ENCODE results near the gene GAL3ST2.

The GAL3ST2 gene

DNA sequence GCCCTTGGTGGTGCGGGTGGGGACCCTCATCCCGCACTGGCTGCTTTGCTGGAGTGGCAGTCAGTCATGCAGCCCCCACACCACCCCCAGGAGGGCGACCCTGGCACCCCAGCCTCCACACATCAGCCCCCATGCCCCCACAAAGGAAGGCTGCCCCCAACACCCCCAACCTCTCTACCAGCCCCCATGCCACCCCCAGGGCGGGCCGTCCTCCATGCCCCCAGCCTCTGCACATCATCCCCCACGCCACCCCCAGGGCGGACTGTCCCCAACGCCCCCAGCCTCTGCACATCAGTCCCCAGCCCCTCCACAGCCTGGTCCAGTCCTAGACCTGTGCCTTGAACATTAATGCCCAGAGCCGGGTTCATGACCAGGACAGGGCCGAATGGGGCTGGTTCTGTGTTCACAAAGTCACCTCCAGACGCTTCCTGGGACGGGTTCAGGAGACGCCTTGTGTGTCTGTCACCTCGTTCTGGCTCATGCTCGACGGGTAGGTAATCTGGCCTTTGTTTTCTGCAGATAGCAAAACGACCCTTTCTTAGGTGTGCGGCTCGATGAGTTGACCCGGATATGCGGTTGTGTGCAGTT is 23.8 kb upstream of the GAL3ST2 start:
- no peak for TF ChIP-seq EZH2phosphoT487 (IDR thresholded peaks at IDR 0.05; ENCODE audit: borderline replicate concordance, low read length)
- TF ChIP-seq, protein P1, sequence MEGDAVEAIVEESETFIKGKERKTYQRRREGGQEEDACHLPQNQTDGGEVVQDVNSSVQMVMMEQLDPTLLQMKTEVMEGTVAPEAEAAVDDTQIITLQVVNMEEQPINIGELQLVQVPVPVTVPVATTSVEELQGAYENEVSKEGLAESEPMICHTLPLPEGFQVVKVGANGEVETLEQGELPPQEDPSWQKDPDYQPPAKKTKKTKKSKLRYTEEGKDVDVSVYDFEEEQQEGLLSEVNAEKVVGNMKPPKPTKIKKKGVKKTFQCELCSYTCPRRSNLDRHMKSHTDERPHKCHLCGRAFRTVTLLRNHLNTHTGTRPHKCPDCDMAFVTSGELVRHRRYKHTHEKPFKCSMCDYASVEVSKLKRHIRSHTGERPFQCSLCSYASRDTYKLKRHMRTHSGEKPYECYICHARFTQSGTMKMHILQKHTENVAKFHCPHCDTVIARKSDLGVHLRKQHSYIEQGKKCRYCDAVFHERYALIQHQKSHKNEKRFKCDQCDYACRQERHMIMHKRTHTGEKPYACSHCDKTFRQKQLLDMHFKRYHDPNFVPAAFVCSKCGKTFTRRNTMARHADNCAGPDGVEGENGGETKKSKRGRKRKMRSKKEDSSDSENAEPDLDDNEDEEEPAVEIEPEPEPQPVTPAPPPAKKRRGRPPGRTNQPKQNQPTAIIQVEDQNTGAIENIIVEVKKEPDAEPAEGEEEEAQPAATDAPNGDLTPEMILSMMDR (IDR thresholded peaks at IDR 0.05; ENCODE audit: low read depth, low read length, poor library complexity, severe bottlenecking), result no peak
- H3F3A ChIP-seq (ENCODE audit: control insufficient read depth, insufficient read depth), result no peaks in the 10 kb centered on the region
- no peak overlapping the region for H3K27ac ChIP-seq (ENCODE audit: low read depth, low read length)
- H3K4me1 ChIP-seq (ENCODE audit: control insufficient read depth, low read length), result no peaks in the 10 kb centered on the region
- no peak overlapping the region for H3K4me3 ChIP-seq (ENCODE audit: low read length)
- H3K4me2 ChIP-seq (ENCODE audit: low read length), result no peak overlapping the region
- no peaks in the 10 kb centered on the region for H3K27me3 ChIP-seq (ENCODE audit: control insufficient read depth, low read length)
- H3K9me3 ChIP-seq (ENCODE audit: control insufficient read depth, insufficient read depth, low read length), result no peaks in the 10 kb centered on the region
- peaks cover 71% of the 10 kb centered on the region for H3K36me3 ChIP-seq (ENCODE audit: control insufficient read depth, low read length)
- H4K20me1 ChIP-seq (ENCODE audit: control insufficient read depth, insufficient read depth, low read depth, low read length), result no peaks in the 10 kb centered on the region
- H3K79me2 ChIP-seq (ENCODE audit: control insufficient read depth, low read length), result no peaks in the 10 kb centered on the region
- H3K9me2 ChIP-seq (replicated peaks; ENCODE audit: control insufficient read depth, low read length), result no peaks in the 10 kb centered on the region

DNA sequence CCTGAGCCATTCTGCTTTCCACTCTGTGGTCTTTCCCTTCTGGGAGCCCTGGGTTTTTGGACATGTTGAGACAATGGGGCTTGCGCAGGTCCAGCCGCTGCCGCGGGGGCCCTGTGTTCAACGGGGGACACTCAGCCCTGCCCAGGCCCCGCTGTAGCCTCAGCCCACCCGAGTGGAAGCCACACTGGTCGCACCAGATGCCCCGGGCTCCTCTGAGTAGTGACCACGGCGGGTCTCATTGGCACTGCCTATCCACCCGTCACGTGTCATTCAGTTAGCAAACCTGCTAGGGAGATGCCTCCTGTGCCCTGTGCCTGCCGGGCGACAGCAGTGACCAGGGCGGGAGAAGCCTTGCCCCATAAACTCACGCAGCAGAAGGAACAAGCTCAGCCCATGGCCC is 23.1 kb upstream of the GAL3ST2 start:
- H3K4me2 ChIP-seq (ENCODE audit: low read length), result no peak overlapping the region
- H3K9me2 ChIP-seq (replicated peaks; ENCODE audit: control insufficient read depth, low read length), result no peaks in the 10 kb centered on the region
- no peaks in the 10 kb centered on the region for H3K79me2 ChIP-seq (ENCODE audit: control insufficient read depth, low read length)
- no peak overlapping the region for H3K4me3 ChIP-seq (ENCODE audit: low read length)
- H3K27ac ChIP-seq (ENCODE audit: low read depth, low read length), result no peak overlapping the region
- H4K20me1 ChIP-seq (ENCODE audit: control insufficient read depth, insufficient read depth, low read depth, low read length), result no peaks in the 10 kb centered on the region
- H3F3A ChIP-seq (ENCODE audit: control insufficient read depth, insufficient read depth), result no peaks in the 10 kb centered on the region
- TF ChIP-seq, protein P1 (IDR thresholded peaks at IDR 0.05; ENCODE audit: low read depth, low read length, poor library complexity, severe bottlenecking), result no peak
- TF ChIP-seq EZH2phosphoT487 (IDR thresholded peaks at IDR 0.05; ENCODE audit: borderline replicate concordance, low read length), result no peak
- peaks cover 76% of the 10 kb centered on the region for H3K36me3 ChIP-seq (ENCODE audit: control insufficient read depth, low read length)
- H3K4me1 ChIP-seq (ENCODE audit: control insufficient read depth, low read length), result no peaks in the 10 kb centered on the region
- H3K27me3 ChIP-seq (ENCODE audit: control insufficient read depth, low read length), result no peaks in the 10 kb centered on the region
- H3K9me3 ChIP-seq (ENCODE audit: control insufficient read depth, insufficient read depth, low read length), result no peaks in the 10 kb centered on the region

DNA sequence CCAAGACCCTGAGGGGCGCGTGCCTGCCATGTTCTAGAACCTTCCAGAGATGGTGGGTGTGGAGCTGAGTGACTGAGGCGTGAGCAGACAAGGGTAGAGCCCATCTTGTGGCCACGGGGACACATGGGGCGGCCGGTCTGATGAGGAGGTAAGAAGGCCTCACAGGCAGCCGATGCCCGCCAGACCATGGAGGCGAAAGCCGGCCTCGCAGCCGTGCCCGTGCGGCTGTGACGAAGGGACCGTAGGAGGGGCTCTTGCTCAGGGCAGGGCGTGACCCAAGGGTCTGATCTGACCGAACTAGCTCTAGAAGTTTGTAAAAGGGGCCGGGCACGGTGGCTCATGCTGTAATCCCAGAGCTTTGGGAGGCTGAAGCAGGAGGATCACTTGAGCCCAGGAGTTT is 22.6 kb upstream of the GAL3ST2 start:
- Histone ChIP-seq H3K4me3 (ENCODE audit: low read length) (no peak overlapping the region), H3K4me1 (ENCODE audit: control insufficient read depth, low read length) (no peaks in the 10 kb centered on the region), H3F3A (ENCODE audit: control insufficient read depth, insufficient read depth) (no peaks in the 10 kb centered on the region), H3K4me2 (ENCODE audit: low read length) (no peak overlapping the region), H4K20me1 (ENCODE audit: control insufficient read depth, insufficient read depth, low read depth, low read length) (no peaks in the 10 kb centered on the region), H3K27me3 (ENCODE audit: control insufficient read depth, low read length) (no peaks in the 10 kb centered on the region), H3K27ac (ENCODE audit: low read depth, low read length) (no peak overlapping the region), H3K79me2 (ENCODE audit: control insufficient read depth, low read length) (no peaks in the 10 kb centered on the region), H3K9me2 (replicated peaks; ENCODE audit: control insufficient read depth, low read length) (no peaks in the 10 kb centered on the region), H3K36me3 (ENCODE audit: control insufficient read depth, low read length) (peaks cover 76% of the 10 kb centered on the region), H3K9me3 (ENCODE audit: control insufficient read depth, insufficient read depth, low read length) (no peaks in the 10 kb centered on the region)
- TF ChIP-seq EZH2phosphoT487 (IDR thresholded peaks at IDR 0.05; ENCODE audit: borderline replicate concordance, low read length), result no peak
- TF ChIP-seq, protein P1 (IDR thresholded peaks at IDR 0.05; ENCODE audit: low read depth, low read length, poor library complexity, severe bottlenecking), result no peak

Data from DOHH2 (cell line).